Panc1 (cell line): ENCODE results near the gene ZBTB7C.

Source experiments
- POLR2AphosphoS5 ChIP-seq: IDR thresholded peaks from 2 replicates; pipeline ENCODE4 v1.6.1; 2012; ENCODE audit warnings: mild to moderate bottlenecking, low read depth, low read length, moderate library complexity
- SIN3A ChIP-seq: IDR thresholded peaks from 2 replicates; pipeline ENCODE4 v1.6.1; 2012; ENCODE audit warnings: low read depth, mild to moderate bottlenecking, low read length, moderate library complexity, borderline replicate concordance; ENCODE audit not compliant: insufficient read depth
- TCF7L2 ChIP-seq: IDR thresholded peaks from 2 replicates; pipeline ENCODE4 v1.6.1; 2011; ENCODE audit warnings: mild to moderate bottlenecking, low read depth, low read length, inconsistent platforms
- TF ChIP-seq, protein P1 (sequence below): fragments of 450-650 bp; IDR thresholded peaks from 2 replicates; pipeline ENCODE4 v1.5.1; 2017; ENCODE audit warnings: mild to moderate bottlenecking

DNA sequence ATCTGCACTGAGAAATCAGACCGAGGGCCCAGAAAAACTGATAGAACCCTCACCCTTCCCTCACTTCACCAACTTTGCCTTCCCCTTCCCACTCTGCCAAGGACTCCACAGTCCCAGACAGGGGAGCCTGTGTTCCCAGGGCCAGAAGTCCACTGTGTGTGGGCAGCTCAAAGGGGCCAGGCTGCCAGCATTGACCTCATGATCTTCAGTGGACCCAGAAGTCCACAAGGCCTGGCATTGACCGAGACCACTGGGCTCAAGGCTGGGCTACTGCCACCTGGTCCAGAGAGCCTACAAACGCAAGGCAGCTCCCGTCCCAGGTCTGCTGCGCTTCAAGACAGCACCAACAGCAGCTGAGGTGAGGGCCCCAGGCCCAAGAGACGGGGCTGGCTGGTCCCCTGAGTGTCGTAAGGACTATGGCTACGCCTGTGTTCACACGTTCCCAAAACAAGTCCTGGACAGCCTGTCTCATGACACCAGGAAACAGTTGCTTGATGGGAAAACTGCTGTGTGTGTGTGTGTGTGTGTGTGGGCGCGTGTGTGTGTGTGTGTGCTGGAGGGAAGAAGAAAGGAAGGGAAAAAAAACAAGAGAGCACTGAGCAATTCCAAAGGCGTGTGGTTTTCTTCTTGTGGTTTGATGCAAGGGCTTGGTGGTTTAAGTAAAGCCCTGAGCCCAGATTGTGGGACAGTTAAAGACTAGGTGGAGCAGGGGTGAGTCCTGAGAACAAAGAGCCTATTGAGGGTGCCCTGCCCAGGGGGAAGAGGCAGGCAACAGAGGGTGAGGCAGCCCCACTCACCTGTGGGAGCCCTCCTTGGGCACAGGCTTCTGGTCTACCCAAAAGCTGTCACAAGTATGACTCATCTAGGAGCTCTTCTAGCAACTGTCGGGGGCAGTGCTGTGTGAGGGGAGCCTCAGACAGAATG lies 46.6 kb upstream of the ZBTB7C start:
- TF ChIP-seq TCF7L2: no peak
- TF ChIP-seq, protein P1, sequence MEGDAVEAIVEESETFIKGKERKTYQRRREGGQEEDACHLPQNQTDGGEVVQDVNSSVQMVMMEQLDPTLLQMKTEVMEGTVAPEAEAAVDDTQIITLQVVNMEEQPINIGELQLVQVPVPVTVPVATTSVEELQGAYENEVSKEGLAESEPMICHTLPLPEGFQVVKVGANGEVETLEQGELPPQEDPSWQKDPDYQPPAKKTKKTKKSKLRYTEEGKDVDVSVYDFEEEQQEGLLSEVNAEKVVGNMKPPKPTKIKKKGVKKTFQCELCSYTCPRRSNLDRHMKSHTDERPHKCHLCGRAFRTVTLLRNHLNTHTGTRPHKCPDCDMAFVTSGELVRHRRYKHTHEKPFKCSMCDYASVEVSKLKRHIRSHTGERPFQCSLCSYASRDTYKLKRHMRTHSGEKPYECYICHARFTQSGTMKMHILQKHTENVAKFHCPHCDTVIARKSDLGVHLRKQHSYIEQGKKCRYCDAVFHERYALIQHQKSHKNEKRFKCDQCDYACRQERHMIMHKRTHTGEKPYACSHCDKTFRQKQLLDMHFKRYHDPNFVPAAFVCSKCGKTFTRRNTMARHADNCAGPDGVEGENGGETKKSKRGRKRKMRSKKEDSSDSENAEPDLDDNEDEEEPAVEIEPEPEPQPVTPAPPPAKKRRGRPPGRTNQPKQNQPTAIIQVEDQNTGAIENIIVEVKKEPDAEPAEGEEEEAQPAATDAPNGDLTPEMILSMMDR: no peak
- TF ChIP-seq POLR2AphosphoS5: no peak
- TF ChIP-seq SIN3A: no peak
